ENCODE measurements around the gene DNAH8.

- TF ChIP-seq, protein P1, sequence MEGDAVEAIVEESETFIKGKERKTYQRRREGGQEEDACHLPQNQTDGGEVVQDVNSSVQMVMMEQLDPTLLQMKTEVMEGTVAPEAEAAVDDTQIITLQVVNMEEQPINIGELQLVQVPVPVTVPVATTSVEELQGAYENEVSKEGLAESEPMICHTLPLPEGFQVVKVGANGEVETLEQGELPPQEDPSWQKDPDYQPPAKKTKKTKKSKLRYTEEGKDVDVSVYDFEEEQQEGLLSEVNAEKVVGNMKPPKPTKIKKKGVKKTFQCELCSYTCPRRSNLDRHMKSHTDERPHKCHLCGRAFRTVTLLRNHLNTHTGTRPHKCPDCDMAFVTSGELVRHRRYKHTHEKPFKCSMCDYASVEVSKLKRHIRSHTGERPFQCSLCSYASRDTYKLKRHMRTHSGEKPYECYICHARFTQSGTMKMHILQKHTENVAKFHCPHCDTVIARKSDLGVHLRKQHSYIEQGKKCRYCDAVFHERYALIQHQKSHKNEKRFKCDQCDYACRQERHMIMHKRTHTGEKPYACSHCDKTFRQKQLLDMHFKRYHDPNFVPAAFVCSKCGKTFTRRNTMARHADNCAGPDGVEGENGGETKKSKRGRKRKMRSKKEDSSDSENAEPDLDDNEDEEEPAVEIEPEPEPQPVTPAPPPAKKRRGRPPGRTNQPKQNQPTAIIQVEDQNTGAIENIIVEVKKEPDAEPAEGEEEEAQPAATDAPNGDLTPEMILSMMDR (IDR thresholded peaks at IDR 0.05): no peak
- TF ChIP-seq POLR2A (IDR thresholded peaks at IDR 0.05): no peak
Observed at GRCh38 chr6:38860041-38860440, 144.9 kb downstream of the DNAH8 start.
